Lower leg skin (tissue), 3 donors: ENCODE data around the gene GRIP2.

Experiments
- CTCF ChIP-seq, 3 donors: fragments of 450-650 bp; IDR thresholded peaks; one replicate each; pipeline ENCODE4 v1.5.1; 2016; ENCODE audit warnings: antibody characterized with exemption in 3 of 3, mild to moderate bottlenecking in 3 of 3, moderate library complexity in 2 of 3
- POLR2A ChIP-seq, 2 donors: fragments of 450-650 bp; IDR thresholded peaks; one replicate each; pipeline ENCODE4 v1.6.1; 2016 to 2017; ENCODE audit warnings: antibody characterized with exemption in 2 of 2, mild to moderate bottlenecking in 1 of 2, moderate library complexity in 1 of 2

DNA sequence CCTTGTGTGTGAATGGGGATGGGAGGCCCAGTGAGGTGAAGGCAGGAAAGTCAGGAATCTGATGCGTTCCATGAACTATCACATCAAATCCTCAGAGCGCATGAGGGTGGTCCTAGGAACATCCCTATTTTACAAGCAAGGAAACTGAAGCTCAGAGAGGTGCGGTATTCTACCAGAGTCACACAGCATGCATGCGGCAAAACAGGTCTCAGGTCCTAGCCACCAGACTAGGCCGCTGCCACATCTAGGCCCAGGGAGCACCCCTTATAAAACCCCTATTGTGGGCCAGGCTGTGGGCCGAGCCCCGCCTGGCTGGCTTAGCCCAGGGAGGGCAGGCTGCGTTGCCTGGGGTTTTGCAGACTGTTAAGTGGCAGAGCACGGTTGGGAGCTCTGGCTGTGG, 17.9 kb upstream of the GRIP2 start:
- TF ChIP-seq CTCF (IDR thresholded peaks at IDR 0.05) (no peak), POLR2A (IDR thresholded peaks at IDR 0.05) (no peak)
